ENCODE measurements around the gene LAIR2.

DNA sequence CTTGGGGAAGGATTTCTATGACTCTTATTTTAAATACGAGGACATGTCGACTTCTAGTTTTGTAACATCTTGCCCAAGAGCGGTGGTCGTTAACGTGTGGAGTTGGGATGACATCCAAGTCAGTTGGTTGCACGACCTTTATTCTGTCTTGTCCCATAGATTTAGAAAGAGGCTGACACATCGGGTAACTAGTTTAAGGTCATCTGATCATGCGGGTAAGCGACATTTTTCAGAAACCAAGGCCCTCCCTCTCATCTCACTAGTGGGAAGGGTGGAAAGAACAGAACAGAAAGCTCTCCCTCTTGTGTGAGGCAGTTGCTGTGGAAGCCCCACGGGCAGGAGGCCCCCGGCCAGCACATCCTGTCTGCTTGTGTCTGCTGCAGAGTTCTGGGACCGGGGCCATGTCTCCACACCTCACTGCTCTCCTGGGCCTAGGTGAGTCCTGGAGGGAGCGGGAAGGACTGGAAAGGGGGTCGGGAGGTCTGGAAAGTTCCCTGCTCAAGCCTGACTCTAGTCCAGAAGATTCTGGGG, at the start of gene LAIR2:
- TF ChIP-seq, protein P1, sequence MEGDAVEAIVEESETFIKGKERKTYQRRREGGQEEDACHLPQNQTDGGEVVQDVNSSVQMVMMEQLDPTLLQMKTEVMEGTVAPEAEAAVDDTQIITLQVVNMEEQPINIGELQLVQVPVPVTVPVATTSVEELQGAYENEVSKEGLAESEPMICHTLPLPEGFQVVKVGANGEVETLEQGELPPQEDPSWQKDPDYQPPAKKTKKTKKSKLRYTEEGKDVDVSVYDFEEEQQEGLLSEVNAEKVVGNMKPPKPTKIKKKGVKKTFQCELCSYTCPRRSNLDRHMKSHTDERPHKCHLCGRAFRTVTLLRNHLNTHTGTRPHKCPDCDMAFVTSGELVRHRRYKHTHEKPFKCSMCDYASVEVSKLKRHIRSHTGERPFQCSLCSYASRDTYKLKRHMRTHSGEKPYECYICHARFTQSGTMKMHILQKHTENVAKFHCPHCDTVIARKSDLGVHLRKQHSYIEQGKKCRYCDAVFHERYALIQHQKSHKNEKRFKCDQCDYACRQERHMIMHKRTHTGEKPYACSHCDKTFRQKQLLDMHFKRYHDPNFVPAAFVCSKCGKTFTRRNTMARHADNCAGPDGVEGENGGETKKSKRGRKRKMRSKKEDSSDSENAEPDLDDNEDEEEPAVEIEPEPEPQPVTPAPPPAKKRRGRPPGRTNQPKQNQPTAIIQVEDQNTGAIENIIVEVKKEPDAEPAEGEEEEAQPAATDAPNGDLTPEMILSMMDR (conservative IDR thresholded peaks at IDR 0.05), result no peak
- TF ChIP-seq EZH2 (IDR thresholded peaks at IDR 0.05; ENCODE audit: low read depth), result no peak

Data from PC-9 (cell line).